ENCODE results near the gene FAM193A. TPM values are rescaled to one million over a fixed set of nuclear protein-coding genes. Genes with fewer than 3 reads are reported as not detected.

FAM193A gene
- total RNA-seq, 4 donors from 2014 or later = 16.7 to 18.9 (median 18.0) TPM

- Histone ChIP-seq H3K36me3 (peaks cover 3 to 18% of the 10 kb centered on the region in 2 donors), H3K4me3 (no peak overlapping the region), H3K27ac (no peak overlapping the region), H3K4me1 (peaks cover 8 to 9% of the 10 kb centered on the region in 2 donors), H3K9me3 (no peaks in the 10 kb centered on the region), H3K27me3 (no peaks in the 10 kb centered on the region)
- peak in 1 of 2 donors; percentile 15 for ATAC-seq
- in situ Hi-C loops (cut with MboI; ENCODE audit: low sequenced_read_pairs in 4 of 4) (no loop called here), intact Hi-C loops (cut with DNase I; ENCODE audit: low total_unique reads) (no loop called here)
- DNase-seq = peak in 1 of 2 donors; percentile 30
- TF ChIP-seq POLR2A (IDR thresholded peaks at IDR 0.05) (no peak), CTCF (IDR thresholded peaks at IDR 0.05 in 4 of 5, conservative IDR thresholded peaks at IDR 0.05 in 1 of 5) (no peak)
Observed at GRCh38 chr4:2731907-2732317, 195.5 kb downstream of the FAM193A start.

DNA sequence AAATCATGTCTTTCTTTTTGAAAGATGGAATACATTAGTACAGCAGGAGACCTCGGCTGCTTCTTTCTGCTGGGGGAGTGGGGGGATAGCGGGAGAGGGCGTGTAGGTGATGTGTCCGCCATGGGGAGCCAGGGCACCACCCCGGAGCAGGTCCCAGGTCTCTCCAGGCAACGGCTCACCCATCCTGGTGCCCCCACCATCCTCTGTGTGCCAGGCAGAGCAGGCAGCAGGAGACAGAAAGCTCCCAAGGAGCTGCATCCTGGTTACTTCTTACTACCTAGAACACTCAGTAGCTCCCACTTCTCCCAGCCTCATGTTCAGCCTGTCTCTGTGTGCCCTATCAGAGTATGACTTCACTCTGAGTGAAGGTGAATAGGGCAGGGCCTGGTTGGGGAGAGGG lies 196.1 kb downstream of the FAM193A start:
- in situ Hi-C loops (cut with MboI; ENCODE audit: low sequenced_read_pairs in 4 of 4) (no loop called here), intact Hi-C loops (cut with DNase I; ENCODE audit: low total_unique reads) (no loop called here)
- Histone ChIP-seq H3K4me1 (peaks cover 8 to 9% of the 10 kb centered on the region in 2 donors), H3K9me3 (no peaks in the 10 kb centered on the region), H3K27ac (no peak overlapping the region), H3K27me3 (no peaks in the 10 kb centered on the region), H3K36me3 (peaks cover 3 to 18% of the 10 kb centered on the region in 2 donors), H3K4me3 (no peak overlapping the region)
- ATAC-seq (no peak), DNase-seq (no peak)
- no peak for TF ChIP-seq CTCF (IDR thresholded peaks at IDR 0.05 in 4 of 5, conservative IDR thresholded peaks at IDR 0.05 in 1 of 5)
- no peak for TF ChIP-seq POLR2A (IDR thresholded peaks at IDR 0.05)

- H3K4me3 ChIP-seq = no peak overlapping the region
- H3K36me3 ChIP-seq = peaks cover 3 to 18% of the 10 kb centered on the region in 2 donors
- no peak for TF ChIP-seq POLR2A (IDR thresholded peaks at IDR 0.05)
- TF ChIP-seq CTCF (IDR thresholded peaks at IDR 0.05 in 4 of 5, conservative IDR thresholded peaks at IDR 0.05 in 1 of 5) = no peak
- peak in 1 of 2 donors; percentile 10 for DNase-seq
- in situ Hi-C loops (cut with MboI; ENCODE audit: low sequenced_read_pairs in 4 of 4) = no loop called here
- no peaks in the 10 kb centered on the region for H3K9me3 ChIP-seq
- no peaks in the 10 kb centered on the region for H3K27me3 ChIP-seq
- no peak for ATAC-seq
- H3K4me1 ChIP-seq = peaks cover 8% of the 10 kb centered on the region in 2 donors
- no peak overlapping the region for H3K27ac ChIP-seq
- intact Hi-C loops (cut with DNase I; ENCODE audit: low total_unique reads) = no loop called here
Observed at GRCh38 chr4:2733001-2733843, 196.8 kb downstream of the FAM193A start.

GRCh38 chr4:2733844-2734574 lies 197.6 kb downstream of the FAM193A start:
- no peak for ATAC-seq
- Histone ChIP-seq H3K27ac (no peak overlapping the region), H3K27me3 (no peaks in the 10 kb centered on the region), H3K9me3 (no peaks in the 10 kb centered on the region), H3K4me1 (peaks cover 5 to 8% of the 10 kb centered on the region in 2 donors), H3K4me3 (no peak overlapping the region), H3K36me3 (peaks cover 3 to 18% of the 10 kb centered on the region in 2 donors)
- intact Hi-C loops (cut with DNase I; ENCODE audit: low total_unique reads) = no loop called here
- in situ Hi-C loops (cut with MboI; ENCODE audit: low sequenced_read_pairs in 4 of 4) = no loop called here
- TF ChIP-seq POLR2A (IDR thresholded peaks at IDR 0.05) (no peak), CTCF (IDR thresholded peaks at IDR 0.05 in 4 of 5, conservative IDR thresholded peaks at IDR 0.05 in 1 of 5) (no peak)
- DNase-seq = no peak

All from gastrocnemius medialis (tissue), 4 donors.